SJSA1 (cell line): ENCODE data around the gene ATN1. TPM values are rescaled to one million over a fixed set of nuclear protein-coding genes. Genes with fewer than 3 reads are reported as not detected.

Experiments
- DNase-seq, 2 experiments: peaks; one replicate each; pipeline ENCODE4 v3.0.0-alpha.2; 2015 to 2020; ENCODE audit warnings: low spot score in 2 of 2, low read depth in 1 of 2
- H3K27ac ChIP-seq: fragments of 250-450 bp; sonication (Bioruptor Pico); 2 replicates; pipeline ENCODE4 v1.5.1; 2020; ENCODE audit warnings: mild to moderate bottlenecking, moderate library complexity
- H3K27me3 ChIP-seq: fragments of 250-450 bp; sonication (Bioruptor Pico); replicated peaks from 2 replicates; pipeline ENCODE4 v1.5.1; 2020; ENCODE audit warnings: mild to moderate bottlenecking, moderate library complexity
- H3K36me3 ChIP-seq: fragments of 250-450 bp; sonication (Bioruptor Pico); 2 replicates; pipeline ENCODE4 v1.5.1; 2020; ENCODE audit warnings: mild to moderate bottlenecking
- H3K4me1 ChIP-seq: fragments of 250-450 bp; sonication (Bioruptor Pico); replicated peaks from 2 replicates; pipeline ENCODE4 v1.6.1; 2021; ENCODE audit warnings: mild to moderate bottlenecking
- H3K4me3 ChIP-seq: fragments of 250-450 bp; sonication (Bioruptor Pico); 2 replicates; pipeline ENCODE4 v1.5.1; 2020; ENCODE audit warnings: mild to moderate bottlenecking
- H3K9me3 ChIP-seq: fragments of 250-450 bp; sonication (Bioruptor Pico); replicated peaks from 2 replicates; pipeline ENCODE4 v1.5.1; 2020; ENCODE audit warnings: mild to moderate bottlenecking
- total RNA-seq: library from RNA; depleted of rRNA; stranded (reverse); fragments of >200 nt; shearing (Covaris generic); gene quantifications from 2 replicates; pipeline ENCODE4 v1.2.3, GENCODE V29; 2014

ATN1 gene
- total RNA-seq, 1 experiment from 2014 or later: 7.2 TPM

- no peaks in the 10 kb centered on the region for H3K27me3 ChIP-seq
- H3K27ac ChIP-seq: peak overlapping the region; percentile 56
- H3K36me3 ChIP-seq: peaks cover 14% of the 10 kb centered on the region
- DNase-seq: no peak
- H3K4me1 ChIP-seq: peaks cover 45% of the 10 kb centered on the region
- H3K4me3 ChIP-seq: no peak overlapping the region
- H3K9me3 ChIP-seq: no peaks in the 10 kb centered on the region
These were observed 2.6 kb upstream of the ATN1 start for GRCh38 chr12:6925239-6925539.

GRCh38 chr12:6925540-6926279, 2.0 kb upstream of the ATN1 start:
- Histone ChIP-seq H3K36me3 (peaks cover 19% of the 10 kb centered on the region), H3K4me3 (peak overlapping the region; percentile 15; the same call in 1 of the 2 replicates), H3K4me1 (peaks cover 45% of the 10 kb centered on the region), H3K9me3 (no peaks in the 10 kb centered on the region), H3K27ac (peak overlapping the region; percentile 56), H3K27me3 (no peaks in the 10 kb centered on the region)
- peak; percentile 84 to 90 for DNase-seq

DNA sequence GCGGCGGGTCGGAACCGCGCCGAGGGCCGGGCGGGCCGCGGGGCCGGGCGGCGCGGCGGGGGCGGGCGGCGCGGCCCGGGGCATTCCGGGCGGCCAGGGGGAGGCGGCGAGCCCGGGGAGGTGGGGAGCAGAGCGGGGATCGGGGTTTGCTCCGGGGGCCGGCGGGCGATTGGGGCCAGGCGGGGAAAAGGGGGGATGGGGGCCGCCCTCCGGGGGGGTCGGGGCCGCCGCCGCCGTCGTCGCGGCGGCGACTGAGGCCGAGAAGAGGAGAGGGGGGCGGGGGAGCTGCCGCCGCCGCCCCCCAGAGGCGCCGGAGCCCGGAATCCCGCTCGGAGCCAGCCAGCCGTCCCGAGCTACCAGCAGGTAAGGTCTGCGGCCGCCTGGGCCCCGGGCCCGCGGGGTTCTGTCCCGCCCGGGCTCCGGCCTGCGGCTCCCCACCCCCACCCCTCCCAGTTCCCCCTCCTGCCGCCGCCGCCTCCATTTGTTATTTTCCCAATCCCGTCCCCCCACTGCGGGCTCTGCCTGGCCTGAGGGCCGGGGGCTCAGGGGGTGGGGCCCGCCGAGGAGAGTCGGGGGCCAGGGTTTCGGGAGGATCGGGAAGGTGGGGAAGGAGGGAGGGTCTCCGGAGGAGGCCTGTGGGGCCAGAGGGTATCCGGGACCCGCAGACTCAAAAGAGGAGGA, 403 bp downstream of the ATN1 start:
- H3K36me3 ChIP-seq: peaks cover 35% of the 10 kb centered on the region
- no peak for DNase-seq
- no peaks in the 10 kb centered on the region for H3K9me3 ChIP-seq
- no peaks in the 10 kb centered on the region for H3K27me3 ChIP-seq
- H3K27ac ChIP-seq: no peak overlapping the region
- H3K4me1 ChIP-seq: peaks cover 49% of the 10 kb centered on the region
- peak overlapping the region; percentile 64 for H3K4me3 ChIP-seq

- H3K27me3 ChIP-seq: no peaks in the 10 kb centered on the region
- peaks cover 49% of the 10 kb centered on the region for H3K4me1 ChIP-seq
- H3K4me3 ChIP-seq: peak overlapping the region; percentile 64
- H3K9me3 ChIP-seq: no peaks in the 10 kb centered on the region
- H3K36me3 ChIP-seq: peaks cover 42% of the 10 kb centered on the region
- DNase-seq: no peak
- no peak overlapping the region for H3K27ac ChIP-seq
These were observed 1.1 kb downstream of the ATN1 start for GRCh38 chr12:6928703-6929407.

DNA sequence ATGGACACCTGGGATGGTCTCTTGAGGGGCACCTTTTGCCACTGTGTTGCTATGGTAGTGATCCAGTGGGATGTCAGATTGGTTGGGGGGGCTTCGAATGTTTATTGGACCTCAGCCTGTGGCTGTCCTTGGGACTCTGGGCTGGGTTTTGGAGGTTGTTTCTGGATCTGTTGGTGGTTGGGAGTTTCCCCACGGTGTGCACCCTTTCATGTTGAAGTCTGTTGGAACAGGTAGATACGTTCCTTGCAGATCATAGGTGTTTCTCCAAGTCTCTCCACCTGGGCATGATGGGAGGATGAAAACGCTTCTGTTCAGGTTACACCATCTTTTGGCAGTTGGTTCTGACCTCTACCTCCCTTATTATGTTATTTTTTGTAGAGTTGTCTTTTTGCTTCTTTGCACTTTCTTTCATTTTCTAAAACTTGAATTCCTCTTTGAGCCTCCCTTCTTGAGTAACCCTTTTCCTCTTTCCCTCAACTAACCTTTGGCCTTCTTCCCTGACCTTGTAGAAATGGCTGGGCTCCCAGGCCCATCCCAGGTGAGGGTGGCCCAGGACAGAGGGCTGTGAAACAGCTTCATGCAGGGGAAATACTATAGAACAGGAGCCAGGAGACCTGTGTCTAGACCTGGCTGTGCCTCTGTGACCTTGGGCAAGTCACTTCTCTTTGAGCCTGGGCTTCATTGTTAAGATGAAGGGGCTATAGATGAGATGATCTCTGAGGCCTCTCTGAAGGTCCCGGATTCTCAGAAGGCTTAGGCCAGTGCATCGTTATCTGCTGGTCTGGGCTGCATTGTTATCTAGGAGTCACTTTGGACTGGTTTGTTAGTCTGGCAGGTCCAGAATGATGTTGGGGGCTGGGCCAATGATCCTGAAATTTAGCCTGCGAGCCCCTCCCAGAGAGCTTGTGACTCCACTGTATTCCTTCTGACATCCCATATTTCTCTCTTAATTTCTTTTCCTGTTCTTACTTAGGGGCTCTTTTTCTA, 2.0 kb downstream of the ATN1 start:
- Histone ChIP-seq H3K27ac (no peak overlapping the region), H3K36me3 (peaks cover 51% of the 10 kb centered on the region), H3K4me1 (peaks cover 44% of the 10 kb centered on the region), H3K27me3 (no peaks in the 10 kb centered on the region), H3K4me3 (peak overlapping the region; percentile 64), H3K9me3 (no peaks in the 10 kb centered on the region)
- DNase-seq: no peak

- peaks cover 22% of the 10 kb centered on the region for H3K4me1 ChIP-seq
- no peaks in the 10 kb centered on the region for H3K9me3 ChIP-seq
- no peak for DNase-seq
- H3K36me3 ChIP-seq: peaks cover 81% of the 10 kb centered on the region
- no peak overlapping the region for H3K4me3 ChIP-seq
- no peaks in the 10 kb centered on the region for H3K27me3 ChIP-seq
- H3K27ac ChIP-seq: no peak overlapping the region
These were observed 5.0 kb downstream of the ATN1 start for GRCh38 chr12:6932766-6933165.

DNA sequence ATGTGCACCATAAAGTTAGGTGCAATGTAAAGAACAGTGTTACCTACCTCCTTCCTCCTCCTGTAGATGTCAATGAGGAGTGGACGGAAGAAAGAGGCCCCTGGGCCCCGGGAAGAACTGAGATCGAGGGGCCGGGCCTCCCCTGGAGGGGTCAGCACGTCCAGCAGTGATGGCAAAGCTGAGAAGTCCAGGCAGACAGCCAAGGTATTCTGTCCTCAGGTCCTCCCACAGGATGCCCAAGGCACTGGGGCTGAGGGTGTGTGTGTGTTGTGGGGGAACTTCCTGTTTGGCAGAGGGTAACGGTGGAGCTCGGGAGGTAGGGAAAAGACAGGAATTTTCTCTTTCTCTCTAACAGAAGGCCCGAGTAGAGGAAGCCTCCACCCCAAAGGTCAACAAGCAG, 6.4 kb downstream of the ATN1 start:
- DNase-seq: no peak
- peaks cover 89% of the 10 kb centered on the region for H3K36me3 ChIP-seq
- H3K4me1 ChIP-seq: peaks cover 25% of the 10 kb centered on the region
- H3K27me3 ChIP-seq: no peaks in the 10 kb centered on the region
- no peaks in the 10 kb centered on the region for H3K9me3 ChIP-seq
- no peak overlapping the region for H3K27ac ChIP-seq
- H3K4me3 ChIP-seq: no peak overlapping the region

DNA sequence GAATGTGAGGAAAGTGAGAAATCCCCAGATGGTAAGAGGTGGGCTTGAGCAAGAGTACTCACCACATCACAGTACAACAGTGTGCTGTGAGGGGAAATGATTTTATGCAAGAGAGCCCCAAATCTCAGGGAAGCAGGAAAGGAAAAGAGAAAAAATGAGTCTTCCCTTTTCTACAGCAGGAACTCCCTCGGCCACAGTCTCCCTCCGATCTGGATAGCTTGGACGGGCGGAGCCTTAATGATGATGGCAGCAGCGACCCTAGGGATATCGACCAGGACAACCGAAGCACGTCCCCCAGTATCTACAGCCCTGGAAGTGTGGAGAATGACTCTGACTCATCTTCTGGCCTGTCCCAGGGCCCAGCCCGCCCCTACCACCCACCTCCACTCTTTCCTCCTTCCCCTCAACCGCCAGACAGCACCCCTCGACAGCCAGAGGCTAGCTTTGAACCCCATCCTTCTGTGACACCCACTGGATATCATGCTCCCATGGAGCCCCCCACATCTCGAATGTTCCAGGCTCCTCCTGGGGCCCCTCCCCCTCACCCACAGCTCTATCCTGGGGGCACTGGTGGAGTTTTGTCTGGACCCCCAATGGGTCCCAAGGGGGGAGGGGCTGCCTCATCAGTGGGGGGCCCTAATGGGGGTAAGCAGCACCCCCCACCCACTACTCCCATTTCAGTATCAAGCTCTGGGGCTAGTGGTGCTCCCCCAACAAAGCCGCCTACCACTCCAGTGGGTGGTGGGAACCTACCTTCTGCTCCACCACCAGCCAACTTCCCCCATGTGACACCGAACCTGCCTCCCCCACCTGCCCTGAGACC, 7.8 kb downstream of the ATN1 start:
- Histone ChIP-seq H3K27me3 (no peaks in the 10 kb centered on the region), H3K9me3 (no peaks in the 10 kb centered on the region), H3K36me3 (peaks cover 89% of the 10 kb centered on the region), H3K4me1 (peaks cover 14% of the 10 kb centered on the region), H3K4me3 (no peak overlapping the region), H3K27ac (no peak overlapping the region)
- no peak for DNase-seq

GRCh38 chr12:6936194-6936635, 8.5 kb downstream of the ATN1 start:
- Histone ChIP-seq H3K9me3 (no peaks in the 10 kb centered on the region), H3K36me3 (peaks cover 91% of the 10 kb centered on the region)

DNA sequence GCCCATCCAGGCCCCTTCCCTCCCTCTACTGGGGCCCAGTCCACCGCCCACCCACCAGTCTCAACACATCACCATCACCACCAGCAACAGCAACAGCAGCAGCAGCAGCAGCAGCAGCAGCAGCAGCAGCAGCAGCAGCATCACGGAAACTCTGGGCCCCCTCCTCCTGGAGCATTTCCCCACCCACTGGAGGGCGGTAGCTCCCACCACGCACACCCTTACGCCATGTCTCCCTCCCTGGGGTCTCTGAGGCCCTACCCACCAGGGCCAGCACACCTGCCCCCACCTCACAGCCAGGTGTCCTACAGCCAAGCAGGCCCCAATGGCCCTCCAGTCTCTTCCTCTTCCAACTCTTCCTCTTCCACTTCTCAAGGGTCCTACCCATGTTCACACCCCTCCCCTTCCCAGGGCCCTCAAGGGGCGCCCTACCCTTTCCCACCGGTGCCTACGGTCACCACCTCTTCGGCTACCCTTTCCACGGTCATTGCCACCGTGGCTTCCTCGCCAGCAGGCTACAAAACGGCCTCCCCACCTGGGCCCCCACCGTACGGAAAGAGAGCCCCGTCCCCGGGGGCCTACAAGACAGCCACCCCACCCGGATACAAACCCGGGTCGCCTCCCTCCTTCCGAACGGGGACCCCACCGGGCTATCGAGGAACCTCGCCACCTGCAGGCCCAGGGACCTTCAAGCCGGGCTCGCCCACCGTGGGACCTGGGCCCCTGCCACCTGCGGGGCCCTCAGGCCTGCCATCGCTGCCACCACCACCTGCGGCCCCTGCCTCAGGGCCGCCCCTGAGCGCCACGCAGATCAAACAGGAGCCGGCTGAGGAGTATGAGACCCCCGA, 9.1 kb downstream of the ATN1 start:
- Histone ChIP-seq H3K9me3 (no peaks in the 10 kb centered on the region), H3K4me1 (peaks cover 14% of the 10 kb centered on the region), H3K4me3 (no peak overlapping the region), H3K36me3 (peaks cover 97% of the 10 kb centered on the region), H3K27me3 (no peaks in the 10 kb centered on the region), H3K27ac (no peak overlapping the region)
- DNase-seq: no peak

More at GRCh38 chr12:6936194-6936635, 8.5 kb downstream of the ATN1 start:
- Histone ChIP-seq H3K27ac (no peak overlapping the region), H3K4me1 (peaks cover 14% of the 10 kb centered on the region), H3K27me3 (no peaks in the 10 kb centered on the region), H3K4me3 (no peak overlapping the region)
- DNase-seq: no peak

- H3K9me3 ChIP-seq: no peaks in the 10 kb centered on the region
- peaks cover 94% of the 10 kb centered on the region for H3K36me3 ChIP-seq
- H3K4me3 ChIP-seq: peak overlapping the region; percentile 40
- H3K27ac ChIP-seq: peak overlapping the region; percentile 33
- no peaks in the 10 kb centered on the region for H3K27me3 ChIP-seq
- peak; percentile 93 to 95 for DNase-seq
- H3K4me1 ChIP-seq: peaks cover 14% of the 10 kb centered on the region
These were observed 10.0 kb downstream of the ATN1 start for GRCh38 chr12:6937481-6938352.
